8988T (cell line): ENCODE data around the gene IDI1.

Experiments used
- DNase-seq: peaks from one replicate; pipeline ENCODE4 v3.0.0; 2011

The IDI1 gene

DNA sequence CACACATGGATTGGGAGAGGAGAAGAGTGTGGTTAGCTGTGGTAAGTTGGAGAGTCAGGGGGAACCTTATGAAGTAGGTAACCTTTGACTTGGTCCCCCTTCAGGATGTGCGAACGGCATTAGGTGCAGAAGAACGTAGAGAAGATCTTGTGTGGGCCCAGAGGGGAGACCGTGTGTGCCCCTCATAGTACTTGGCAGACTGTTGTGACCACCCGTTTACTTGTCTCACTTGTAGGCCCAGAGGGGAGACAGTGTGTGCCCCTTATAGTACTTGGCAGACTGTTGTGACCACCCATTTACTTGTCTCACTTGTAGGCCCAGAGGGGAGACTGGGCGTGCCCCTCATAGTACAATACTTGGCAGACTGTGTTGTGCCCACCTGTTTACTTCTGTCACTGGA lies 58.1 kb downstream of the IDI1 start:
- DNase-seq, result no peak
